Stimulated activated CD8-positive, alpha-beta memory T cell treated with anti-CD3 and anti-CD28 coated beads, Interleukin-4, amount 100 ng/mL, for 1 hour (primary cell): ENCODE measurements around the gene GDNF.
"Not testable (repeated sequence)": the region's sequence is repeated elsewhere in the genome, so short reads cannot be mapped to it uniquely, and the experiment has no call there.

Experiments
- DNase-seq, 2 donors: peaks; one replicate each; pipeline ENCODE4 v3.0.0-alpha.2; 2020; ENCODE audit warnings: low read depth in 2 of 2, low spot score in 1 of 2

Gene GDNF

DNA sequence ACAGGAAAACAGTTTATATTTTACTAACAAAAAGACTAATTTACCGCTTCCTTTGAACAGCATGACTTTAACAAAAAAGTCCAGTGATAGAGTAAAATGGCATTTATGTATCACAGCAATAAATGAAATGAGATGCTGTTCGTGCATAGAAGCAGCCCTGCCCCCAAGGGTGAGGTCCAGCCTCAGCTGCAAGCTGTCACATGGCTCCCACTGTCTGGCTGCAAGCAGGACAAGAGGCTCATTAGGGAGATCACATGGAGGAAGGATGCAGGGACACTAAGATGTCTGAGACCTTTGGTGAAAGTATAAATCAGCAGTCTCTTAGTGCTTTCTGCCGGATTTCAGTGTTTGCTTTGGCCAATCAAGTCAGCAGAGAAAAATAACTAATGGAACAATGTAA, 23.0 kb downstream of the GDNF start:
- DNase-seq, result no peak

DNA sequence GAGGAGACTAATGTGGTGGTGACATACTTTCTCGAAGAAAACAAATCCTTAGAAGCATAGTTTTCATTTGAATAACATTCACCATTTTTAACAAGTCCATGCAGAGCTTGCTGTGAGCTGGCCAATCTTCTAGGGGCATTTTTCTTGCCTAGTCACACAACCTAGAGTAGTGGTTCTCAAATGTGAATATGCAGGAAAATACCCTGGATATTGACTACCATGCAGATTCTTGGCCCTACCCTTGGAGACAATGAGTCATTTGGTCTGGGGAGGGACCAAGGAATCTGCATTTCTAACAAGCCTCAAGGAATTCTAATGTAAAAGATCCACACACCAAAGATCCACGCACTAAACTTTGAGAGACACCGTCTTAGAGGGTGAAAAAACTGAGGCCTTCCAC, 23.5 kb downstream of the GDNF start:
- no peak for DNase-seq

DNA sequence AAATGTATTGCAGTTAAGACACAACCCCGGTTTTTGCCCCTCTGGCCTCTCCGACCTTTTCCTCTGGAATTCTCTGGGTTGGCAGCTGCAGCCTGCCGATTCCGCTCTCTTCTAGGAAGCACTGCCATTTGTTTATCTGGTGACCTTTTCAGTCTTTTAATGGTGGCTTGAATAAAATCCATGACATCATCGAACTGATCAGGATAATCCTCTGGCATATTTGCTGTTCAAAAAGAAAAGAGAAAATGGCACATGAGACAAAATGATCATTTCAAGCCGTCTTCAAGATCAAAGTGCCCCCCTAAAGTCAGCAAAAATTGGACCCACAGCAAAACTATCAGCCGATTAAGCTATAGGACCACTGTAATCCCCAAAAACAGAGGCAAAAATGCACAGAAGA, 23.9 kb downstream of the GDNF start:
- DNase-seq, result no peak

DNA sequence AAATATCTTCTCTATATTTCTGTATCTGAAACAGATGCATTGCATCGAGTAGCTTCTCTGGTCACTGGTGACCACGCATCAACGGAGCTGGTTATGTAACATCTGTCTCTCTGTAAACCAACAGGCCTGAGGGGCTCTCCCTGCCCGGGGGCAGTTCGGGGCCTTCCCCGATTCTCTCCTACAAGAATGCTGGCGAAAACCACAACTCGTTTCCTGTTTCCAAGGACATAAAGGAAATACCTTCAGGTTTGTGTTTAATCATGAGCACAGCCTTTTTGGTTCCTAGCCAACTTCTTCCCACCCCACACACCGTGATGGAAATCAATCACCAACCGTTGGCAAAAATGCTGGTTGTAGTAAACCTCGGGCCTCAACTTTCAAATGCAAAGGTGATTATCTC, 25.1 kb downstream of the GDNF start:
- DNase-seq, result no peak

DNA sequence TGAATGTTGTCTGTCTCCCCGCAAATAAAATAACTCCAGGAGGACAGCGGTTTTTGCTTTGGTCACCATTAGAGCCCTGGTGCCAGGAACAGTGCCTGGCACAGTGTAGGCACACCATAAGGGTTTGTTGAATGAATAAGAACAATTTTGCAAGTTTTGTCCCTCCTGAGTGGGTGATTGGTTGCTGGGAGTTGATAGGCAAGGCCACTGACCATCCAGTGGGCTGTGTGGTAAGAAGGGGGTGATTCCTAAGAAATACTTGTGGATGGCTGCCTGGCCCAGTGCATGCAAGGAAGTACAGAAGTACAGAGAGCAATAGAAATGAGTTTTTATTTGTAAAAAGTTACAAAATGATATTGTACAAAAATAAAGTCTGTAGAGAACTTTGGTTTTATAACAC, 27.5 kb downstream of the GDNF start:
- no peak for DNase-seq

DNA sequence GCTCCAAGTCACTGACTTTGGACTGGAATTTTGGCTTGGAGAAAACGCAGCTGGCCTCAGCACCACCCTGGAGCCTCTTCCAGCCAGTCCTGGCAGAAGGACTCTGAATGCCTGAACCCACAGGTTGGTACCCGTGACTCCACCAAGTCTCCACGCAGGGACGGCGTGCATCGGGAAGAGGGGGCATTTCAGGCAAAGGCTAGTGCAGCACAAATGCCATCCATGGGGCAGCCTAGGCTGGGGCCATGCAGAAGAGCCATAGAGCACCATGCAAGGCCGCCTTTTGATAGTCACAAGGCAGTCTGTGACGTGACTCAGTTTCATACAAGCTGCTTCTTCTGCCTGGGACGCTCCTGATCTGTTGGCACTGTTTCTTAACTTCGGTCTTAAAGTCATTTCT, 28.0 kb downstream of the GDNF start:
- DNase-seq, result no peak

DNA sequence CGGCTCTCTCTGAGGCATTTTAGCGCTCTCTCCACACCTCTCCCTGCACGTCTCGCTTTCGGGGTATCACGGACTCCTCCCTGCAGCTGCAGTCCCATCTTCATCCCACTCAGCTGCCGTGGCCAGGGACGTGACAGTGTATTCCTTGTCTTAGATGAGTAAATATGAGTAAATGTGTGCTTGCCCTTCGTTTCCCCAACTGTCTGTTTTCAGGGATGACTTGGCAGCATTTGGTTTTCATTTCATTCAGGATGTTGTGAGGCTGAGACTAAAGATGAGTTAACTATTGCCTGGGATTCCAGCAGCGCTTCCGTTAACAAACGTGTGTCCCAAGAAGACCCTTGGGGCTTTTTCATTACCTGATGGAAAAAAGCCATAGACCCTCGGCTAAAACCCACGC, 29.5 kb downstream of the GDNF start:
- DNase-seq, result no peak

- DNase-seq, result no peak
Observed at GRCh38 chr5:37808945-37809344, 30.9 kb downstream of the GDNF start.

DNA sequence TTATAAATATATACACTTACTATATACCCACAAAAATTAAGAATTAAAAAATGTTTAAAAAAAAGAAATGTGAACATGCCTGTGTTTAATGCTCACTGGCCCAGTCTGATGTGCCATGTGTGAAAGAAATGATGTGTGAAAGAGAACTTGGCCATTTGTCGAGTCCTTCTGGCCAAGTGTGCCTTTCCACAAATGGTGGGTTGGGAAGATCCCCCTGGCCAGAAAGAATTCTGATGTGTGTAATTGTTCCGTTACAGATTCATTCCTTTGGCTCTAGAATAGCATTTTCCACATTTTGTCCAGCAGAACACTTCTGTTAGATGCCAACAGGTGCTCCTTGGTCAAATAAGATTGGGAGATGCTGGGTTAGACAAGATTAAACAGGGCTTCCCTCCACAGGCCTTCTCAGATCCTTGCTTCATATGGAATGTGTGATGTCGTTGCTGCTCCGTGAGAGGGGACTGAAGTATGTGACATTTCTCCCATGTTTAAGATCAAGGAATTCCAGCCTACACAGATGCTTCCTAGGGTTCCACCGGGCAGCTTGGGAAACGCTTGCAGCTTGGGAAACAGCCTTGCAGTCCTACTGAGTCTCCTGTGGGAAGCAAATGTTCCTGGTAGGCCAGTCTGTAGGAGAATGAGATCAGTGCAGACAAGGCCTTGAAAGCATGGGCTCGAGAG, 32.1 kb downstream of the GDNF start:
- no peak for DNase-seq

DNA sequence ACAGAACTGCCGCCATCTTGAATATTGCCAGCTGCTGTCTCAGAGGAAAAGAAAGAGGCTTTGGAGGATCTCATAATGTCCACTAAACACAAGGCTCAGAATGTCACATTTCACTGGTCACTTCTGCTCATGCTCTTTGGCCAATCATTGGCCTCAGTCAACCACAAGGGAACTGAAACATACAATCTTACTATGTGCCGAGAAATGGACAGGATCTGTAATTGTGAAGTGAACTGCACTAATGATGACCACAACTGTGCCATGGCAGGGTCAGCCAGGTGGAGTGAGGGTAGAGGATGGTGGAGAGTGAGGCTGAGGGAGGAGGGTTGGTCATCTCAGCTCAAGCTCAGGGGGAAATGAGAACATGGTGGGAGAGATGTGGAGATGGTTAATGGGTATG, 32.8 kb downstream of the GDNF start:
- DNase-seq, result no peak

- no peak for DNase-seq
Observed at GRCh38 chr5:37806476-37806875, 33.4 kb downstream of the GDNF start.

GRCh38 chr5:37806016-37806415, 33.8 kb downstream of the GDNF start:
- no peak for DNase-seq

DNA sequence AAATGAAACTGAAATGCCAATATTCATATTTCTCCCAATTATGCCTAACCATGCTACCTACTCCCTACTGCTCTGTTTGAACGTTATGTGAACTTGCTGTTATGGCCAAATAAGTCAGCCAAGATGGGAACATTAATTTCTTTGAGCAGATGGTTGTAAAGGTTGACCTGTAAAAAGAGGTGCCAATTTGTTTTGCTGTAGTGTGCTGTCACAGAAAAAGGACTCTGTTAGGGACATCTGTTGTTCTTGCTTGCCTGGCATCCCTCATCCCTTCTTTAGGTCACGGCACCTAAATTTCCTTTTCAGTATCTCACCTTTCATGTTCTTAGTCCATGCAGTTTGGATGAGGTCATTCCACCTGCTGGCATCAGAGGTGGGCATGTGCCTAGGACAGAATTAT, 35.4 kb downstream of the GDNF start:
- no peak for DNase-seq

DNA sequence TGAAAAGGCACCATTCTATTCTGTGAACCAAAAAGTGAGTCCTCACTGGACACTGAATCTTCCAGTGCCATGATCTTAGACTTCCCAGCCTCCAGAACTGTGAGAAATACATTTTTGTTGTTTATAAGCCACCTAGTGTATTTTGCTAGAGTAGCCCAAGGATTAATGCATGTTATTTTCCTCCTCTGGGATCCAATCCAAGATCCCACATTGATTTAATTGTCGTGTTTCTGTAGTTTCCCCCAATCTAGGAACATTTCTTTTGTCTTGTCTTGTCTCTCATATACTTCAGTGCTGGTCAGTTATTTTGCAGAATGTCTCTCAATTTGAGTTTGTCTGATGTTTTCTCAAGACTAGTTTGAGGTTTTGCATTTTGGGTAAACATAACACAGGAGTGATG, 36.4 kb downstream of the GDNF start:
- no peak for DNase-seq

DNA sequence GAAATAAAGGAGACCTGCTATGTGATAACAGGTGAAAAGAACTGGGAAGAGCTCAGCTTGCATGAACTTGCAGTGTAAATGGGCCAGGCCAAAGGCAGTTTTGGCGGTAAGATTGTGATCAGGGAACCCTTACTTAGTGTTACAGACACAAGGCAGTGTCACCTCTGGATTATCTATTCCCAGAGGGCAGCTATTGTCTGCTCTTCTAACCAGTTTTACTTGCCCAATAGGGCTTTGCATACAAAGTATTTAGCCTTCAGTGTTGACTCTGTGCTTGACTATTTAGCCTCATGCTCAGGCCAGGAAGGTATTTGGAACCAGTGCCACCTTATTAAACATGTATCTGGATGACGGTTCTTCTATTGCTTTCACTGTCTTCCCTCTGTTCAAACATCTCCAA, 38.3 kb downstream of the GDNF start:
- no peak for DNase-seq

- no peak for DNase-seq
Observed at GRCh38 chr5:37799865-37800421, 39.9 kb downstream of the GDNF start.

GRCh38 chr5:37796435-37796834, 43.4 kb downstream of the GDNF start:
- not testable (repeated sequence) for DNase-seq

GRCh38 chr5:37795292-37795691, 44.5 kb downstream of the GDNF start:
- DNase-seq, result not testable (repeated sequence)

GRCh38 chr5:37792975-37793631, 46.7 kb downstream of the GDNF start:
- no peak for DNase-seq

GRCh38 chr5:37791321-37791720, 48.5 kb downstream of the GDNF start:
- no peak for DNase-seq

- no peak for DNase-seq
Observed at GRCh38 chr5:37789991-37790390, 49.9 kb downstream of the GDNF start.

- no peak for DNase-seq
Observed at GRCh38 chr5:37787742-37788141, 52.1 kb downstream of the GDNF start.
